Measurements from ENCODE around the gene ADAM22. TPM values are rescaled to one million over a fixed set of nuclear protein-coding genes. Genes with fewer than 3 reads are reported as not detected.

Gene ADAM22
- polyA plus RNA-seq, 1 donor from 2014 or later = 46.3 TPM

DNA sequence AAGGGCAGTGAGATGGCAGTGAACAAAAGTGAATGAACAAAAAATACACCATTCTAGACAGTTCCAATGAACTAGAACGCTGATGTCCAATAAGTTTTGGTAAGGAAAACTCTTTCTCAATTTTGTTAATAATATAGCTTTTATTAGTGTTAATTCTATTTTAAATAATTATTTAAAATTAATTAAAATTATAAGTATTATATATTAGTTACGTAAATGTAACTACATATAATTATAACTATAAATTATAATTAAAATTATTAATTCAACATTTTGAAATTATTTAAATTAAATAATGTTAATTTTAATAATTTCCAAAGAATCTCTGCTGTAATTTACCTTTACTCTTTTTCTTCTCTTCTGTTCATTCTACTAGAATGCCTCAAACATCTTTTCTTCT, 280.4 kb downstream of the ADAM22 start:
- no peak overlapping the region for H3K4me2 ChIP-seq (ENCODE audit: low read length)
- H2AFZ ChIP-seq (ENCODE audit: low read depth, low read length) = no peak overlapping the region
- no peak overlapping the region for H3K9ac ChIP-seq (ENCODE audit: low read length)
- no peaks in the 10 kb centered on the region for H3K36me3 ChIP-seq (ENCODE audit: insufficient read depth, low read length)
- no peaks in the 10 kb centered on the region for H4K20me1 ChIP-seq (ENCODE audit: insufficient read depth)
- H3K27ac ChIP-seq (ENCODE audit: low read length) = no peak overlapping the region
- H3K9me3 ChIP-seq (ENCODE audit: low read length) = no peaks in the 10 kb centered on the region
- TF ChIP-seq TAF1 (IDR thresholded peaks at IDR 0.05; ENCODE audit: low read depth) = no peak
- TF ChIP-seq RAD21 (conservative IDR thresholded peaks at IDR 0.05) = no peak
- H3K79me2 ChIP-seq (replicated peaks; ENCODE audit: insufficient read depth, low read length) = peaks cover 20% of the 10 kb centered on the region
- no peaks in the 10 kb centered on the region for H3K9me2 ChIP-seq (ENCODE audit: insufficient read depth, low read length)
- no peaks in the 10 kb centered on the region for H3K27me3 ChIP-seq (ENCODE audit: insufficient read depth, low read depth, low read length)
- H3F3A ChIP-seq (ENCODE audit: insufficient read depth, low read length, poor library complexity, severe bottlenecking) = no peaks in the 10 kb centered on the region
- H3K4me3 ChIP-seq (ENCODE audit: low read length) = no peak overlapping the region

DNA sequence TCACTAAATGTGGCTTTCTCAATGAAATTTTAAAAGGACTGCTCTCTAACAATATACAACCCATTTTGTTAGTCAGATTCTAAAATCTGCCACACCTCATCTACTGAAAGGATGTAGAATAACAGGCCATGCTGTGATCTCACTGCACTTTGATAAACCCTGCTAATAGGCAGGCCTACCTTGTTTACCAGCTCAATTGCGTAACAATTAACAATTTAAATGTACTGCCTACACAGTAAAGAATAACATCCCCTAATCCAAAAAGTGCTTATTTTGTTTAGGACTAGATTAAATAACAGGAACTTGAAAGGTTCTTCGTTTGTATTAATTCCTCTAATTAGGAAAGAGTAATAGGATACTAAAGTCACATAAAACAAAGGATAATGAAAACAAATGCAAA, 281.2 kb downstream of the ADAM22 start:
- no peaks in the 10 kb centered on the region for H4K20me1 ChIP-seq (ENCODE audit: insufficient read depth)
- no peak overlapping the region for H3K4me2 ChIP-seq (ENCODE audit: low read length)
- no peaks in the 10 kb centered on the region for H3K36me3 ChIP-seq (ENCODE audit: insufficient read depth, low read length)
- TF ChIP-seq POLR2AphosphoS5 (IDR thresholded peaks at IDR 0.05) = no peak
- no peak for TF ChIP-seq EP300 (conservative IDR thresholded peaks at IDR 0.05; ENCODE audit: poor library complexity, severe bottlenecking)
- TF ChIP-seq RAD21 (conservative IDR thresholded peaks at IDR 0.05) = no peak
- no peak for TF ChIP-seq TAF1 (IDR thresholded peaks at IDR 0.05; ENCODE audit: low read depth)
- TF ChIP-seq, protein P1, sequence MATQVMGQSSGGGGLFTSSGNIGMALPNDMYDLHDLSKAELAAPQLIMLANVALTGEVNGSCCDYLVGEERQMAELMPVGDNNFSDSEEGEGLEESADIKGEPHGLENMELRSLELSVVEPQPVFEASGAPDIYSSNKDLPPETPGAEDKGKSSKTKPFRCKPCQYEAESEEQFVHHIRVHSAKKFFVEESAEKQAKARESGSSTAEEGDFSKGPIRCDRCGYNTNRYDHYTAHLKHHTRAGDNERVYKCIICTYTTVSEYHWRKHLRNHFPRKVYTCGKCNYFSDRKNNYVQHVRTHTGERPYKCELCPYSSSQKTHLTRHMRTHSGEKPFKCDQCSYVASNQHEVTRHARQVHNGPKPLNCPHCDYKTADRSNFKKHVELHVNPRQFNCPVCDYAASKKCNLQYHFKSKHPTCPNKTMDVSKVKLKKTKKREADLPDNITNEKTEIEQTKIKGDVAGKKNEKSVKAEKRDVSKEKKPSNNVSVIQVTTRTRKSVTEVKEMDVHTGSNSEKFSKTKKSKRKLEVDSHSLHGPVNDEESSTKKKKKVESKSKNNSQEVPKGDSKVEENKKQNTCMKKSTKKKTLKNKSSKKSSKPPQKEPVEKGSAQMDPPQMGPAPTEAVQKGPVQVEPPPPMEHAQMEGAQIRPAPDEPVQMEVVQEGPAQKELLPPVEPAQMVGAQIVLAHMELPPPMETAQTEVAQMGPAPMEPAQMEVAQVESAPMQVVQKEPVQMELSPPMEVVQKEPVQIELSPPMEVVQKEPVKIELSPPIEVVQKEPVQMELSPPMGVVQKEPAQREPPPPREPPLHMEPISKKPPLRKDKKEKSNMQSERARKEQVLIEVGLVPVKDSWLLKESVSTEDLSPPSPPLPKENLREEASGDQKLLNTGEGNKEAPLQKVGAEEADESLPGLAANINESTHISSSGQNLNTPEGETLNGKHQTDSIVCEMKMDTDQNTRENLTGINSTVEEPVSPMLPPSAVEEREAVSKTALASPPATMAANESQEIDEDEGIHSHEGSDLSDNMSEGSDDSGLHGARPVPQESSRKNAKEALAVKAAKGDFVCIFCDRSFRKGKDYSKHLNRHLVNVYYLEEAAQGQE (IDR thresholded peaks at IDR 0.05; ENCODE audit: borderline replicate concordance) = no peak
- TF ChIP-seq MXI1 (conservative IDR thresholded peaks at IDR 0.05; ENCODE audit: poor library complexity, severe bottlenecking) = no peak
- TF ChIP-seq, protein P2, sequence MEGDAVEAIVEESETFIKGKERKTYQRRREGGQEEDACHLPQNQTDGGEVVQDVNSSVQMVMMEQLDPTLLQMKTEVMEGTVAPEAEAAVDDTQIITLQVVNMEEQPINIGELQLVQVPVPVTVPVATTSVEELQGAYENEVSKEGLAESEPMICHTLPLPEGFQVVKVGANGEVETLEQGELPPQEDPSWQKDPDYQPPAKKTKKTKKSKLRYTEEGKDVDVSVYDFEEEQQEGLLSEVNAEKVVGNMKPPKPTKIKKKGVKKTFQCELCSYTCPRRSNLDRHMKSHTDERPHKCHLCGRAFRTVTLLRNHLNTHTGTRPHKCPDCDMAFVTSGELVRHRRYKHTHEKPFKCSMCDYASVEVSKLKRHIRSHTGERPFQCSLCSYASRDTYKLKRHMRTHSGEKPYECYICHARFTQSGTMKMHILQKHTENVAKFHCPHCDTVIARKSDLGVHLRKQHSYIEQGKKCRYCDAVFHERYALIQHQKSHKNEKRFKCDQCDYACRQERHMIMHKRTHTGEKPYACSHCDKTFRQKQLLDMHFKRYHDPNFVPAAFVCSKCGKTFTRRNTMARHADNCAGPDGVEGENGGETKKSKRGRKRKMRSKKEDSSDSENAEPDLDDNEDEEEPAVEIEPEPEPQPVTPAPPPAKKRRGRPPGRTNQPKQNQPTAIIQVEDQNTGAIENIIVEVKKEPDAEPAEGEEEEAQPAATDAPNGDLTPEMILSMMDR (IDR thresholded peaks at IDR 0.05; ENCODE audit: poor library complexity, severe bottlenecking) = no peak
- no peak for TF ChIP-seq SMC3 (conservative IDR thresholded peaks at IDR 0.05; ENCODE audit: poor library complexity)
- no peak for TF ChIP-seq EZH2 (IDR thresholded peaks at IDR 0.05; ENCODE audit: borderline replicate concordance, insufficient read depth, low read length, poor library complexity, severe bottlenecking)
- H2AFZ ChIP-seq (ENCODE audit: low read depth, low read length) = no peak overlapping the region
- no peak overlapping the region for H3K4me3 ChIP-seq (ENCODE audit: low read length)
- peaks cover 20% of the 10 kb centered on the region for H3K79me2 ChIP-seq (replicated peaks; ENCODE audit: insufficient read depth, low read length)
- no peak overlapping the region for H3K27ac ChIP-seq (ENCODE audit: low read length)
- no peaks in the 10 kb centered on the region for H3K9me2 ChIP-seq (ENCODE audit: insufficient read depth, low read length)
- no peak overlapping the region for H3K9ac ChIP-seq (ENCODE audit: low read length)
- H3F3A ChIP-seq (ENCODE audit: insufficient read depth, low read length, poor library complexity, severe bottlenecking) = no peaks in the 10 kb centered on the region
- no peaks in the 10 kb centered on the region for H3K27me3 ChIP-seq (ENCODE audit: insufficient read depth, low read depth, low read length)
- H3K9me3 ChIP-seq (ENCODE audit: low read length) = no peaks in the 10 kb centered on the region

DNA sequence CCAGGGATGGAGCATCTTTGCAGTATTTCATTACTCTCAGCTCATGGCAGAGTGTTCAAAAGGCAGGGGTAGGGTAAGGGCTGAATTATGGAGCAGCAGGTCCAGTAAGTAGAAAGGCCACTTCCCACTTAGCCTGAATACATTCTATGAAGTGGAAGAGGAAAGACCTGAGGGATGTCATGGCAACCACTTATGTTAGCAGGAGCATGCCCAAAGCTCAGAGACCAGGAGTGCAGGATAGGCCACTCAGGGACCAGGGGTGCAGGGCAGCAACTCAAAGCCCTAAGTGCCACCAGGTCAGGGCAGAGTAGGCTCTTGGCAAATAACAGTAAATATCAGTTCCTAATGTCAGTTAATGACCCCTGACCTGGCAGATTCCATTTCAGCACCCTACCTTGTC, 282.2 kb downstream of the ADAM22 start:
- H3K9me2 ChIP-seq (ENCODE audit: insufficient read depth, low read length) = no peaks in the 10 kb centered on the region
- H3K36me3 ChIP-seq (ENCODE audit: insufficient read depth, low read length) = no peaks in the 10 kb centered on the region
- no peak overlapping the region for H3K27ac ChIP-seq (ENCODE audit: low read length)
- no peak overlapping the region for H3K4me3 ChIP-seq (ENCODE audit: low read length)
- H4K20me1 ChIP-seq (ENCODE audit: insufficient read depth) = no peaks in the 10 kb centered on the region
- peaks cover 20% of the 10 kb centered on the region for H3K79me2 ChIP-seq (replicated peaks; ENCODE audit: insufficient read depth, low read length)
- TF ChIP-seq SMC3 (conservative IDR thresholded peaks at IDR 0.05; ENCODE audit: poor library complexity) (no peak), TAF1 (IDR thresholded peaks at IDR 0.05; ENCODE audit: low read depth) (no peak), POLR2AphosphoS5 (IDR thresholded peaks at IDR 0.05) (no peak), RAD21 (conservative IDR thresholded peaks at IDR 0.05) (no peak)
- TF ChIP-seq, protein P1 (IDR thresholded peaks at IDR 0.05; ENCODE audit: borderline replicate concordance) = no peak
- H3K9ac ChIP-seq (ENCODE audit: low read length) = no peak overlapping the region
- H2AFZ ChIP-seq (ENCODE audit: low read depth, low read length) = no peak overlapping the region
- no peaks in the 10 kb centered on the region for H3K27me3 ChIP-seq (ENCODE audit: insufficient read depth, low read depth, low read length)
- no peak overlapping the region for H3K4me2 ChIP-seq (ENCODE audit: low read length)
- no peaks in the 10 kb centered on the region for H3F3A ChIP-seq (ENCODE audit: insufficient read depth, low read length, poor library complexity, severe bottlenecking)
- no peaks in the 10 kb centered on the region for H3K9me3 ChIP-seq (ENCODE audit: low read length)
